ENCODE data around the gene GALNT6. TPM values are rescaled to one million over a fixed set of nuclear protein-coding genes. Genes with fewer than 3 reads are reported as not detected.

Gene GALNT6
- total and polyA plus RNA-seq, 9 of the 15 experiments (the other 6 are each of a cell fraction or from before 2014, with no cell fraction given) = 1.5 to 8.6 (median 5.1) TPM

GRCh38 chr12:51389302-51389999, 1.8 kb downstream of the GALNT6 start (continued):
- TF ChIP-seq ATF3 (IDR thresholded peaks at IDR 0.05) (peak; percentile 81), ATF3 (CRISPR knock-in tag; conservative IDR thresholded peaks at IDR 0.05) (no peak), ZNF707 (CRISPR knock-in tag; conservative IDR thresholded peaks at IDR 0.05) (no peak), AFF1 (IDR thresholded peaks at IDR 0.05; ENCODE audit: low read depth in 1 of 2, partially characterized antibody in 2 of 2) (no peak), RCOR1 (IDR thresholded peaks at IDR 0.05; ENCODE audit: borderline replicate concordance in 1 of 2, low read depth in 2 of 2, low read length in 2 of 2) (peak in 1 of 2 experiments; percentile 63; a peak in 1 of 4 replicates), MAFG (tag; conservative IDR thresholded peaks at IDR 0.05) (0 out of 2 replicates have a peak, but pooled peaks have one; percentile 43), SREBF2 (CRISPR knock-in tag; IDR thresholded peaks at IDR 0.05) (0 out of 2 replicates have a peak, but pooled peaks have one; percentile 26), NFE2 (IDR thresholded peaks at IDR 0.05; ENCODE audit: low read depth) (peak; percentile 32; the same call in 1 of the 2 replicates), BCOR (IDR thresholded peaks at IDR 0.05) (peak; percentile 93), ARID1B (IDR thresholded peaks at IDR 0.05) (peak; percentile 81), NR0B1 (IDR thresholded peaks at IDR 0.05; ENCODE audit: partially characterized antibody) (no peak), SOX6 (IDR thresholded peaks at IDR 0.05) (peak; percentile 63), ZFP36 (IDR thresholded peaks at IDR 0.05; ENCODE audit: low read depth, low read length, partially characterized antibody) (peak; percentile 95), FOSL1 (tag; conservative IDR thresholded peaks at IDR 0.05) (peak; percentile 67), POLR2AphosphoS5 (IDR thresholded peaks at IDR 0.05; ENCODE audit: control insufficient read depth, insufficient read depth, low read depth, low read length) (peak; percentile 65; the same call in 1 of the 2 replicates), EGR1 (conservative IDR thresholded peaks at IDR 0.05) (peak; percentile 55), PRMT5 (CRISPR knock-in tag; IDR thresholded peaks at IDR 0.05) (no peak)
- TF ChIP-seq, protein P1, sequence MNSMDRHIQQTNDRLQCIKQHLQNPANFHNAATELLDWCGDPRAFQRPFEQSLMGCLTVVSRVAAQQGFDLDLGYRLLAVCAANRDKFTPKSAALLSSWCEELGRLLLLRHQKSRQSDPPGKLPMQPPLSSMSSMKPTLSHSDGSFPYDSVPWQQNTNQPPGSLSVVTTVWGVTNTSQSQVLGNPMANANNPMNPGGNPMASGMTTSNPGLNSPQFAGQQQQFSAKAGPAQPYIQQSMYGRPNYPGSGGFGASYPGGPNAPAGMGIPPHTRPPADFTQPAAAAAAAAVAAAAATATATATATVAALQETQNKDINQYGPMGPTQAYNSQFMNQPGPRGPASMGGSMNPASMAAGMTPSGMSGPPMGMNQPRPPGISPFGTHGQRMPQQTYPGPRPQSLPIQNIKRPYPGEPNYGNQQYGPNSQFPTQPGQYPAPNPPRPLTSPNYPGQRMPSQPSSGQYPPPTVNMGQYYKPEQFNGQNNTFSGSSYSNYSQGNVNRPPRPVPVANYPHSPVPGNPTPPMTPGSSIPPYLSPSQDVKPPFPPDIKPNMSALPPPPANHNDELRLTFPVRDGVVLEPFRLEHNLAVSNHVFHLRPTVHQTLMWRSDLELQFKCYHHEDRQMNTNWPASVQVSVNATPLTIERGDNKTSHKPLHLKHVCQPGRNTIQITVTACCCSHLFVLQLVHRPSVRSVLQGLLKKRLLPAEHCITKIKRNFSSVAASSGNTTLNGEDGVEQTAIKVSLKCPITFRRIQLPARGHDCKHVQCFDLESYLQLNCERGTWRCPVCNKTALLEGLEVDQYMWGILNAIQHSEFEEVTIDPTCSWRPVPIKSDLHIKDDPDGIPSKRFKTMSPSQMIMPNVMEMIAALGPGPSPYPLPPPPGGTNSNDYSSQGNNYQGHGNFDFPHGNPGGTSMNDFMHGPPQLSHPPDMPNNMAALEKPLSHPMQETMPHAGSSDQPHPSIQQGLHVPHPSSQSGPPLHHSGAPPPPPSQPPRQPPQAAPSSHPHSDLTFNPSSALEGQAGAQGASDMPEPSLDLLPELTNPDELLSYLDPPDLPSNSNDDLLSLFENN (IDR thresholded peaks at IDR 0.05; ENCODE audit: low read depth in 2 of 2, low read length in 2 of 2) = peak in 1 of 2 experiments; percentile 20; a peak in 1 of 4 replicates
